ENCODE results near the gene RUNX1. TPM values are rescaled to one million over a fixed set of nuclear protein-coding genes. Genes with fewer than 3 reads are reported as not detected.

The RUNX1 gene
- total and polyA plus RNA-seq, 2 donors (not counting 1 experiment from before 2014, with no cell fraction given) = 26.3 to 73.0 TPM

GRCh38 chr21:34962586-34963222 lies 86.4 kb downstream of the RUNX1 start:
- peaks cover 0 to 3% (median 0%) of the 10 kb centered on the region in 3 donors for H3K9me3 ChIP-seq (ENCODE audit: control extremely low read depth in 1 of 3, control insufficient read depth in 2 of 3, insufficient read depth in 1 of 3, low read length in 2 of 3)
- H3K27ac ChIP-seq (ENCODE audit: low read length in 2 of 2) = no peak overlapping the region
- H3K79me2 ChIP-seq (ENCODE audit: control insufficient read depth, insufficient read depth, low read length) = peaks cover 78% of the 10 kb centered on the region
- TF ChIP-seq, protein P1, sequence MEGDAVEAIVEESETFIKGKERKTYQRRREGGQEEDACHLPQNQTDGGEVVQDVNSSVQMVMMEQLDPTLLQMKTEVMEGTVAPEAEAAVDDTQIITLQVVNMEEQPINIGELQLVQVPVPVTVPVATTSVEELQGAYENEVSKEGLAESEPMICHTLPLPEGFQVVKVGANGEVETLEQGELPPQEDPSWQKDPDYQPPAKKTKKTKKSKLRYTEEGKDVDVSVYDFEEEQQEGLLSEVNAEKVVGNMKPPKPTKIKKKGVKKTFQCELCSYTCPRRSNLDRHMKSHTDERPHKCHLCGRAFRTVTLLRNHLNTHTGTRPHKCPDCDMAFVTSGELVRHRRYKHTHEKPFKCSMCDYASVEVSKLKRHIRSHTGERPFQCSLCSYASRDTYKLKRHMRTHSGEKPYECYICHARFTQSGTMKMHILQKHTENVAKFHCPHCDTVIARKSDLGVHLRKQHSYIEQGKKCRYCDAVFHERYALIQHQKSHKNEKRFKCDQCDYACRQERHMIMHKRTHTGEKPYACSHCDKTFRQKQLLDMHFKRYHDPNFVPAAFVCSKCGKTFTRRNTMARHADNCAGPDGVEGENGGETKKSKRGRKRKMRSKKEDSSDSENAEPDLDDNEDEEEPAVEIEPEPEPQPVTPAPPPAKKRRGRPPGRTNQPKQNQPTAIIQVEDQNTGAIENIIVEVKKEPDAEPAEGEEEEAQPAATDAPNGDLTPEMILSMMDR (IDR thresholded peaks at IDR 0.05) = no peak
- TF ChIP-seq EZH2 (IDR thresholded peaks at IDR 0.05; ENCODE audit: borderline replicate concordance, insufficient read depth, low read depth, low read length, poor library complexity, severe bottlenecking) = no peak
- H2AFZ ChIP-seq (ENCODE audit: insufficient read depth, low read depth, low read length, poor library complexity, severe bottlenecking) = no peak overlapping the region
- peaks cover 11 to 29% of the 10 kb centered on the region in 2 experiments for H3K36me3 ChIP-seq (replicated peaks in 1 of 2; ENCODE audit: control extremely low read depth in 1 of 2, control insufficient read depth in 1 of 2, extremely low read depth in 1 of 2, insufficient read depth in 2 of 2, low read length in 1 of 2)
- no peak overlapping the region for H3K9ac ChIP-seq (ENCODE audit: low read length)
- intact Hi-C loops (cut with micrococcal nuclease) = no loop called here
- H3K4me1 ChIP-seq (ENCODE audit: control insufficient read depth in 2 of 2, insufficient read depth in 2 of 2, low read length in 2 of 2) = peaks cover 4 to 10% of the 10 kb centered on the region in 2 donors
- no peak overlapping the region for H3K4me3 ChIP-seq (ENCODE audit: control extremely low read depth in 1 of 5, extremely low read depth in 1 of 5, insufficient read depth in 1 of 5, low read depth in 2 of 5, low read length in 4 of 5)
- no peaks in the 10 kb centered on the region for H3K27me3 ChIP-seq (replicated peaks in 1 of 4; ENCODE audit: control extremely low read depth in 1 of 4, control insufficient read depth in 3 of 4, insufficient read depth in 4 of 4, low read length in 3 of 4)
- DNase-seq (no peak), ATAC-seq (ENCODE audit: low read depth) (no peak)
- 90% methylated on average over 14 of the region's 16 CpGs for WGBS (ENCODE audit: insufficient coverage)
- peaks cover 71% of the 10 kb centered on the region for H4K20me1 ChIP-seq (ENCODE audit: control insufficient read depth, insufficient read depth, low read length, poor library complexity, severe bottlenecking)
- ChIA-PET POLR2A (no interaction called here), CTCF (no interaction called here)
- H3K9me3 Mint-ChIP-seq (ENCODE audit: insufficient read depth) = no peaks in the 10 kb centered on the region
- H3K4me1 Mint-ChIP-seq = peaks cover 31% of the 10 kb centered on the region
- no peak overlapping the region for H3K4me2 ChIP-seq (replicated peaks; ENCODE audit: low read depth, low read length, poor library complexity, severe bottlenecking)
- H3K4me3 Mint-ChIP-seq = no peak overlapping the region
- H3K27ac Mint-ChIP-seq = no peak overlapping the region
- H3K27me3 Mint-ChIP-seq = no peaks in the 10 kb centered on the region

GRCh38 chr21:34962136-34962535 lies 87.0 kb downstream of the RUNX1 start:
- H3K9ac ChIP-seq (ENCODE audit: low read length) = no peak overlapping the region
- H3K27me3 ChIP-seq (replicated peaks in 1 of 4; ENCODE audit: control extremely low read depth in 1 of 4, control insufficient read depth in 3 of 4, insufficient read depth in 4 of 4, low read length in 3 of 4) = no peaks in the 10 kb centered on the region
- H3K9me3 ChIP-seq (ENCODE audit: control extremely low read depth in 1 of 3, control insufficient read depth in 2 of 3, insufficient read depth in 1 of 3, low read length in 2 of 3) = peaks cover 0 to 3% (median 0%) of the 10 kb centered on the region in 3 donors
- DNase-seq = no peak
- peaks cover 76% of the 10 kb centered on the region for H4K20me1 ChIP-seq (ENCODE audit: control insufficient read depth, insufficient read depth, low read length, poor library complexity, severe bottlenecking)
- no peak overlapping the region for H3K4me3 Mint-ChIP-seq
- H3K4me3 ChIP-seq (ENCODE audit: control extremely low read depth in 1 of 5, extremely low read depth in 1 of 5, insufficient read depth in 1 of 5, low read depth in 2 of 5, low read length in 4 of 5) = no peak overlapping the region
- no CpG with 5 or more reads among the region's 2 CpGs for WGBS (ENCODE audit: insufficient coverage)
- H2AFZ ChIP-seq (ENCODE audit: insufficient read depth, low read depth, low read length, poor library complexity, severe bottlenecking) = no peak overlapping the region
- CTCF ChIA-PET = no interaction called here
- H3K27ac Mint-ChIP-seq = no peak overlapping the region
- no peak overlapping the region for H3K4me2 ChIP-seq (replicated peaks; ENCODE audit: low read depth, low read length, poor library complexity, severe bottlenecking)
- H3K79me2 ChIP-seq (ENCODE audit: control insufficient read depth, insufficient read depth, low read length) = peaks cover 78% of the 10 kb centered on the region
- H3K4me1 ChIP-seq (ENCODE audit: control insufficient read depth in 2 of 2, insufficient read depth in 2 of 2, low read length in 2 of 2) = peaks cover 4 to 10% of the 10 kb centered on the region in 2 donors
- H3K27me3 Mint-ChIP-seq = no peaks in the 10 kb centered on the region
- H3K9me3 Mint-ChIP-seq (ENCODE audit: insufficient read depth) = no peaks in the 10 kb centered on the region
- intact Hi-C loops (cut with micrococcal nuclease) = no loop called here
- TF ChIP-seq EZH2 (IDR thresholded peaks at IDR 0.05; ENCODE audit: borderline replicate concordance, insufficient read depth, low read depth, low read length, poor library complexity, severe bottlenecking) = no peak
- TF ChIP-seq, protein P1 (IDR thresholded peaks at IDR 0.05) = no peak
- POLR2A ChIA-PET = no interaction called here
- no peak overlapping the region for H3K27ac ChIP-seq (ENCODE audit: low read length in 2 of 2)
- H3K4me1 Mint-ChIP-seq = peaks cover 29% of the 10 kb centered on the region
- no peak for ATAC-seq (ENCODE audit: low read depth)
- H3K36me3 ChIP-seq (replicated peaks in 1 of 2; ENCODE audit: control extremely low read depth in 1 of 2, control insufficient read depth in 1 of 2, extremely low read depth in 1 of 2, insufficient read depth in 2 of 2, low read length in 1 of 2) = peaks cover 10 to 24% of the 10 kb centered on the region in 2 experiments

Measured in B cell (primary cell).